BJ (cell line): ENCODE data around the gene TGFBI. TPM values are rescaled to one million over a fixed set of nuclear protein-coding genes. Genes with fewer than 3 reads are reported as not detected.

Source experiments
- CTCF ChIA-PET: fragments of 350-600 bp; formaldehyde crosslinking; extraction: SDS; loops from one replicate; lab custom pipeline; 2021; ENCODE audit warnings: antibody characterized with exemption, inconsistent platforms; lab: Yijun Ruan, JAX
- POLR2A ChIA-PET: fragments of 300-600 bp; sonication (Branson Sonifier 250); formaldehyde crosslinking; extraction: SDS; loops from one replicate; lab custom pipeline; 2021; ENCODE audit warnings: antibody characterized with exemption; lab: Charles Lee
- DNase-seq: peaks from one replicate; pipeline ENCODE4 v3.0.0-alpha.2; 2011; ENCODE audit warnings: low read depth
- H3K27me3 ChIP-seq: 2 replicates; pipeline ENCODE4 v1.6.0; 2011; ENCODE audit warnings: low read length; ENCODE audit not compliant: control insufficient read depth, insufficient read depth
- H3K36me3 ChIP-seq: 2 replicates; pipeline ENCODE4 v1.5.1; 2011; ENCODE audit warnings: low read length; ENCODE audit not compliant: control insufficient read depth, insufficient read depth
- H3K4me3 ChIP-seq: 2 replicates; pipeline ENCODE4 v1.5.1; 2011; ENCODE audit warnings: low read depth, mild to moderate bottlenecking, control low read depth, low read length
- polyA plus RNA-seq: library from polyadenylated mRNA; depleted of rRNA; stranded (reverse); fragments of >200 nt; gene quantifications from 2 replicates; pipeline ENCODE4 v1.2.3, GENCODE V29; 2011
- TF ChIP-seq, protein P1 (sequence below): IDR thresholded peaks from 2 replicates; pipeline ENCODE4 v1.5.1; 2011; ENCODE audit warnings: low read depth, mild to moderate bottlenecking, control low read depth, inconsistent platforms, low read length, moderate library complexity; ENCODE audit not compliant: insufficient read depth

TGFBI gene
- polyA plus RNA-seq, 1 experiment, result 1,228 TPM

DNA sequence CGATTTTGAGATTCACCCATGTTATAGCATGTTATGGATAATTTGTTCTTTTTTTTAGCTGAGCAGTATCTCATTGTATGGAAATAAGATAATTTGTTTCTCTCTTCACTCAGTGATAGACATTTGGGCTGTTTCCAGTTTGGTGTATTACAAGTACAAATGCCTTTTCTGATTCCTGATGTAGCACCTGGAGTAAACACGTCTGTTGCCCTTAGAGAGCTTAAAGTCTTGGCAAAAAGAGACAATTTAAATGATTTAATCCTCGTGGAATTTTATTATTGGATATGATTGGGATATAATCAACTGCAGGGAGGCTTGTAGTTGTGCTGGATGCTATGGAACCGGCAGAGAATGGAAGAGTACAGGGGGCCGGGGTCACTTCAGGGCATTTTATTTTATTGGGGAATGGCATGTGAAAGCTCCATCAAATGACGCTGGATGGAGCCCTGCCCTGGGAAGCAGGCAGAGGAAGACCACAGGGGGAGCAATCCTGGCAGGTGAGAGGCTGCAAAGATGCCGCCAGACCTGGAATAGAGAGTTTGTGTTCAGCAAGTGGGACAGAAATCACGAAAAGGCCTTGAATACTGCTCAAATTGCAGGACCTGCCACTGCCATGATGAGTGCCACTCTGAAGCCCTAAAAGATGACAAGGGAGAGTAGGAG, 31.0 kb upstream of the TGFBI start:
- TF ChIP-seq, protein P1, sequence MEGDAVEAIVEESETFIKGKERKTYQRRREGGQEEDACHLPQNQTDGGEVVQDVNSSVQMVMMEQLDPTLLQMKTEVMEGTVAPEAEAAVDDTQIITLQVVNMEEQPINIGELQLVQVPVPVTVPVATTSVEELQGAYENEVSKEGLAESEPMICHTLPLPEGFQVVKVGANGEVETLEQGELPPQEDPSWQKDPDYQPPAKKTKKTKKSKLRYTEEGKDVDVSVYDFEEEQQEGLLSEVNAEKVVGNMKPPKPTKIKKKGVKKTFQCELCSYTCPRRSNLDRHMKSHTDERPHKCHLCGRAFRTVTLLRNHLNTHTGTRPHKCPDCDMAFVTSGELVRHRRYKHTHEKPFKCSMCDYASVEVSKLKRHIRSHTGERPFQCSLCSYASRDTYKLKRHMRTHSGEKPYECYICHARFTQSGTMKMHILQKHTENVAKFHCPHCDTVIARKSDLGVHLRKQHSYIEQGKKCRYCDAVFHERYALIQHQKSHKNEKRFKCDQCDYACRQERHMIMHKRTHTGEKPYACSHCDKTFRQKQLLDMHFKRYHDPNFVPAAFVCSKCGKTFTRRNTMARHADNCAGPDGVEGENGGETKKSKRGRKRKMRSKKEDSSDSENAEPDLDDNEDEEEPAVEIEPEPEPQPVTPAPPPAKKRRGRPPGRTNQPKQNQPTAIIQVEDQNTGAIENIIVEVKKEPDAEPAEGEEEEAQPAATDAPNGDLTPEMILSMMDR, result no peak
- Histone ChIP-seq H3K27me3 (no peaks in the 10 kb centered on the region), H3K4me3 (no peak overlapping the region), H3K36me3 (no peaks in the 10 kb centered on the region)
- no peak for DNase-seq
- ChIA-PET POLR2A (no interaction called here), CTCF (interaction anchor here (1.3 to 1.7 kb wide), 2 partner anchors 17 to 60 kb away, joined by 3 to 7 read pairs; no protein-coding TSS in a partner anchor)

DNA sequence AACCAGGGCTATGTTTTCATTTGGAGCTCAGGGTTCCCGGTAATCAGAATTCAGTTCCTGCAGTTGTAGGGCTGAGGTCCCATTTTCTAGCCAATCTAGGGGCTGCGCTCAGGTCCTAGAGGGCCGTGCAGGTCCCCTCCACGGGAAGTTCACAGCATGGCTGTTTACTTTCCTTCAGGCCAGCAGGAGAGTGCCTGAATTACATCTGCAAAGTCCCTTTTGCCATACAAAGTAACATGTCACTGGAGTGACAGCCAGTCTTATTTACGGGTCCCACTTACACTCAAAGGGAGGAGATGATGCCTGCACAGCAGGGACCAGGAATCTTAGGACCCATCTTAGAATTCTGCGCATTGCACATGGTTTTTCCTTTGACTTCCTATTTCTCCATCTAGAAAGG, 29.9 kb upstream of the TGFBI start:
- TF ChIP-seq, protein P1, result no peak
- Histone ChIP-seq H3K4me3 (no peak overlapping the region), H3K27me3 (no peaks in the 10 kb centered on the region), H3K36me3 (no peaks in the 10 kb centered on the region)
- ChIA-PET POLR2A (no interaction called here), CTCF (interaction anchor here (1.7 kb wide), 1 partner anchor 59 kb away, joined by 7 read pairs; no protein-coding TSS in a partner anchor)
- DNase-seq, result no peak

DNA sequence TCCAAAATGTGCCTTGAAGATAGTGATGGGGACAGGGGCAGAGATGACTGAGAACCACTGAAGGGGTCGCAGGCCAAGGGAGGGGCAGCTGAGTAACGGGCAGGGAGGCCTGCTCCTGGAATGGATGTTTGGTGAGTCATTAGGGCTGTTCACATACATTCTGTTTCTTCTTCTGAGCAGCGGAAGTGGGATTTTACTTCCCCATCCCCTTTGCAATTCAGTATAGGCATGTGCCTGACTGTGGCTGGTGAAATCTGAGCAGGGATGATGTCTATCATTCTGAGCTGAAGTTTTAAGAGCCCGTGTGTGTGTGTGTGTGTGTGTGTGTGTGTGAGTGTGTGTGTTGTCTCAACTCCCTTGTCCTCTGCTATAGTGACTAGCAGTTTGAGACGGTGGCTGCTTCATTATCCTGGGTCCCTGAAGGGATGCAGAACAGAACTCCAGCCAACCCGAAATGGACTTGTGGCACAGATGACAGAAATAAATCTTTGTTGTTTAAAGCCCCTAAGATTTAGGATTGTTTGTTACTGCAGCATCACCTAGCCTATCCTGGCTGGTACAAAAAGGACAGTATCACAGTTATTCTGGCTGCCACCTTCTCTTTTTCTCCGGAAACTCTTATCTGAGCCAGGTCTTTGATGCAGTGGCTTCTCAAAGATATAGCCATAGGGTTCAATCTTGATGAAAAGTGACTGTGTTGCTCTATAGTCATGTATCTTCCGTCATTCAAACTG, 29.2 kb upstream of the TGFBI start:
- TF ChIP-seq, protein P1, result no peak
- H3K4me3 ChIP-seq, result no peak overlapping the region
- no peak for DNase-seq
- H3K27me3 ChIP-seq, result no peaks in the 10 kb centered on the region
- POLR2A ChIA-PET, result no interaction called here
- CTCF ChIA-PET, result no interaction called here
- H3K36me3 ChIP-seq, result no peaks in the 10 kb centered on the region

DNA sequence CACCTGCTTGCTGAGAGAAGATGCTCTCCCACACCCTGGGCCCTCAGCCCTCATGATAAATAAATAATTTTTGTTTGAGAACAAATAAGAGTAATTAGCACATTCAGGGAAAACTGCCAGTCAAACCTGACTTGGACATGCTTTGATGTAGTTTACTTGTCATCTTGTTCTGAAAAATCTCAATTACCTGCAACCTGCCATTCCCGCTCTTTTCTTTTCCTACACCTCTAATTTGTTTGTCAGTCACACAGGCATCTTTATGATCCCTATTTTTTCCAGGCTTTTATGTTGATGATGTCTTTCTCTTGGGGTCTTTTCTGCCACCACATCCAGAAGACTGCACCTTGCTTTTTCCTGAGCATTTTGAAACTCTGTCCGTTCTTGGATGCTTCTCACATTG, 28.6 kb upstream of the TGFBI start:
- ChIA-PET CTCF (interaction anchor here (0.6 kb wide), 1 partner anchor 1339 kb away, joined by 3 read pairs; no protein-coding TSS in a partner anchor), POLR2A (no interaction called here)
- DNase-seq, result no peak

DNA sequence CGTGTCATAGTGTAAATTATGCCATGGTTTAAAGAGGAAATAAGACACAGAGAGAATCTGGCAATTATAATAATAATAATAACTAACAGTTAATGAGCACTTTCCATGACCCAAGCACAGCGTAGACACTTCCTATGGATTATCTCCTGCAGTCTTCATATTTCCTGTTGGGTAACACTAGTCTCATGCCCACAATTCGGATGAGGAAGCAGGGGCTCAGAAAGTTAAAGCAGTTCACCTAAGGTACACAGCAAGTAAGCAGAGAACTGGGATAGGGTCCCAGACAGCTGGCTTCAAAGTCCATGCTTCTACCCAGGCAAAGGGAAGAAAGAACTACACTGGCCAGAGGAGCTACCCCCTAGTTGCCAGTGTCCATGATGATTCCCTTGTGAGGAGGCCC, 27.9 kb upstream of the TGFBI start:
- Histone ChIP-seq H3K36me3 (no peaks in the 10 kb centered on the region), H3K27me3 (no peaks in the 10 kb centered on the region), H3K4me3 (no peak overlapping the region)
- no peak for DNase-seq
- CTCF ChIA-PET, result interaction anchor here (1.1 kb wide), 1 partner anchor 41 kb away, joined by 4 read pairs; no protein-coding TSS in a partner anchor
- POLR2A ChIA-PET, result no interaction called here
- TF ChIP-seq, protein P1, result no peak

More for the DNA sequence above, 28.6 kb upstream of the TGFBI start:
- TF ChIP-seq, protein P1, result no peak
- Histone ChIP-seq H3K4me3 (no peak overlapping the region), H3K27me3 (no peaks in the 10 kb centered on the region), H3K36me3 (no peaks in the 10 kb centered on the region)
